ENCODE data around the gene MMP23B.
"Not testable (repeated sequence)": the region's sequence is repeated elsewhere in the genome, so short reads cannot be mapped to it uniquely, and the experiment has no call there.

GRCh38 chr1:1674806-1675205 lies 42.8 kb downstream of the MMP23B start:
- TF ChIP-seq POLR2A, CTCF (IDR thresholded peaks at IDR 0.05): not testable (repeated sequence)

Measured in esophagus squamous epithelium (tissue), 4 donors.